ENCODE results near the gene KRTAP3-3. TPM values are rescaled to one million over a fixed set of nuclear protein-coding genes. Genes with fewer than 3 reads are reported as not detected.
"Not testable (repeated sequence)": the region's sequence is repeated elsewhere in the genome, so short reads cannot be mapped to it uniquely, and the experiment has no call there.

The KRTAP3-3 gene
- total and polyA plus RNA-seq, 2 donors (not counting 1 experiment from before 2014, with no cell fraction given) = not detected

DNA sequence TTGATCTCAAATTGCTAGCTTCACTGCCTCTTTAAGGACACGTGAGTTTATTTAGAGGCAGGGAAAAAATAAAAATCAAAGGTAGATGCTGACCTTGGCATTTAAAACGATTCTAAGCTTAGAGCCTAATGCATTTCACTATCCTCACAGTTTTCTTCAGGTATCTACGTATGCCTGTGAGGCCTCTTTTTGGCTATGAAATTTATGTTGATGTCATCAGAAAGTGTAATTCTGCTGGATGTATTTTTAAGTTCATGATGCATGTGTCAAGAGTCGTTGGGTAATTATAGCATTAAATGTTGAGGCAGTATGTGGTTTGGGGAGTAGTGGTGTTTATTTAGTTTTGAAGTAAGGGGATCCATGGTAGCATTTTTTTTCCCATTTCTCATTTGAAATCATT, 10.0 kb upstream of the KRTAP3-3 start:
- no peak for TF ChIP-seq CTCF (conservative IDR thresholded peaks at IDR 0.05 in 1 of 2, IDR thresholded peaks at IDR 0.05 in 1 of 2; ENCODE audit: low read depth in 1 of 2, low read length in 2 of 2)
- no peak for TF ChIP-seq EZH2 (IDR thresholded peaks at IDR 0.05; ENCODE audit: low read length, missing control alignments)
- no peaks in the 10 kb centered on the region for H3K9me3 ChIP-seq (ENCODE audit: control insufficient read depth, insufficient read depth, low read depth, low read length)
- H3K9ac ChIP-seq (ENCODE audit: insufficient read depth, low read length) = no peak overlapping the region
- H3K4me2 ChIP-seq (ENCODE audit: extremely low read depth, insufficient read depth, low read length) = no peak overlapping the region
- no peak overlapping the region for H2AFZ ChIP-seq (ENCODE audit: low read length)
- H3K36me3 ChIP-seq (ENCODE audit: control insufficient read depth, insufficient read depth, low read length) = no peaks in the 10 kb centered on the region
- H3K4me3 ChIP-seq (replicated peaks in 1 of 4; ENCODE audit: control extremely low read depth in 1 of 4, insufficient read depth in 1 of 4, low read depth in 3 of 4, low read length in 4 of 4) = no peak overlapping the region
- H3K4me1 ChIP-seq (ENCODE audit: control insufficient read depth, extremely low read depth, insufficient read depth, low read length) = no peaks in the 10 kb centered on the region
- no peaks in the 10 kb centered on the region for H4K20me1 ChIP-seq (ENCODE audit: control insufficient read depth, extremely low read depth, insufficient read depth, low read length)
- DNase-seq (ENCODE audit: low read depth in 2 of 2) = no peak
- H3K27ac ChIP-seq (ENCODE audit: insufficient read depth, low read length) = no peak overlapping the region
- no peaks in the 10 kb centered on the region for H3K27me3 ChIP-seq (ENCODE audit: control insufficient read depth, insufficient read depth, low read length)
- no peaks in the 10 kb centered on the region for H3K79me2 ChIP-seq (ENCODE audit: control insufficient read depth, insufficient read depth, low read length)

DNA sequence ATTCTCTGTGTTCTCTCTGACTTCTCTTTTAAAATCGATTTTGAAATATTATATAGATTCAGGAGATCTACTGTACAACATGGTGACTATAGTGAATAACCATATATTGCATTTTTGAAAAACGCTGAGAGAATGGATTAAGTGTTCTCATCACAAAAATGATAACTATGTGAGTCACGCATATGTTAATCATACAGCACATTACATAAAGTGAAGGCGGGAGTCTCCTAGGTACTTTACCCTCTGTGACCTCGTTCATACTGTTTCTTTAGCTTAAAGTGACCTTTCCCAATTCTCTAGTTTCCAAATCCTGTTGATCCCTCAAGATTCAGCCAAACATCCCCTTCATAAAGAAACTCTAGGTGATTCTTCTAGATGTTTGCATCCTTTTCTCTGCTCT, 8.8 kb upstream of the KRTAP3-3 start:
- H3K79me2 ChIP-seq (ENCODE audit: control insufficient read depth, insufficient read depth, low read length) = no peaks in the 10 kb centered on the region
- H2AFZ ChIP-seq (ENCODE audit: low read length) = no peak overlapping the region
- H3K27ac ChIP-seq (ENCODE audit: insufficient read depth, low read length) = no peak overlapping the region
- no peaks in the 10 kb centered on the region for H3K36me3 ChIP-seq (ENCODE audit: control insufficient read depth, insufficient read depth, low read length)
- peak in 1 of 2 donors; percentile 8 for DNase-seq (ENCODE audit: low read depth in 2 of 2)
- no peaks in the 10 kb centered on the region for H3K4me1 ChIP-seq (ENCODE audit: control insufficient read depth, extremely low read depth, insufficient read depth, low read length)
- H3K4me3 ChIP-seq (replicated peaks in 1 of 4; ENCODE audit: control extremely low read depth in 1 of 4, insufficient read depth in 1 of 4, low read depth in 3 of 4, low read length in 4 of 4) = no peak overlapping the region
- no peaks in the 10 kb centered on the region for H3K27me3 ChIP-seq (ENCODE audit: control insufficient read depth, insufficient read depth, low read length)
- no peak overlapping the region for H3K4me2 ChIP-seq (ENCODE audit: extremely low read depth, insufficient read depth, low read length)
- H4K20me1 ChIP-seq (ENCODE audit: control insufficient read depth, extremely low read depth, insufficient read depth, low read length) = no peaks in the 10 kb centered on the region
- no peaks in the 10 kb centered on the region for H3K9me3 ChIP-seq (ENCODE audit: control insufficient read depth, insufficient read depth, low read depth, low read length)
- TF ChIP-seq EZH2 (IDR thresholded peaks at IDR 0.05; ENCODE audit: low read length, missing control alignments) = no peak
- no peak for TF ChIP-seq CTCF (conservative IDR thresholded peaks at IDR 0.05 in 1 of 2, IDR thresholded peaks at IDR 0.05 in 1 of 2; ENCODE audit: low read depth in 1 of 2, low read length in 2 of 2)
- H3K9ac ChIP-seq (ENCODE audit: insufficient read depth, low read length) = no peak overlapping the region

GRCh38 chr17:41001795-41002194, 7.8 kb upstream of the KRTAP3-3 start:
- no peaks in the 10 kb centered on the region for H4K20me1 ChIP-seq (ENCODE audit: control insufficient read depth, extremely low read depth, insufficient read depth, low read length)
- no peaks in the 10 kb centered on the region for H3K9me3 ChIP-seq (ENCODE audit: control insufficient read depth, insufficient read depth, low read depth, low read length)
- no peak overlapping the region for H3K4me2 ChIP-seq (ENCODE audit: extremely low read depth, insufficient read depth, low read length)
- no peak overlapping the region for H3K9ac ChIP-seq (ENCODE audit: insufficient read depth, low read length)
- H3K27me3 ChIP-seq (ENCODE audit: control insufficient read depth, insufficient read depth, low read length) = no peaks in the 10 kb centered on the region
- no peak for DNase-seq (ENCODE audit: low read depth in 2 of 2)
- H2AFZ ChIP-seq (ENCODE audit: low read length) = no peak overlapping the region
- no peaks in the 10 kb centered on the region for H3K4me1 ChIP-seq (ENCODE audit: control insufficient read depth, extremely low read depth, insufficient read depth, low read length)
- H3K4me3 ChIP-seq (replicated peaks in 1 of 4; ENCODE audit: control extremely low read depth in 1 of 4, insufficient read depth in 1 of 4, low read depth in 3 of 4, low read length in 4 of 4) = no peak overlapping the region
- no peak for TF ChIP-seq CTCF (conservative IDR thresholded peaks at IDR 0.05 in 1 of 2, IDR thresholded peaks at IDR 0.05 in 1 of 2; ENCODE audit: low read depth in 1 of 2, low read length in 2 of 2)
- no peak for TF ChIP-seq EZH2 (IDR thresholded peaks at IDR 0.05; ENCODE audit: low read length, missing control alignments)
- no peaks in the 10 kb centered on the region for H3K79me2 ChIP-seq (ENCODE audit: control insufficient read depth, insufficient read depth, low read length)
- no peaks in the 10 kb centered on the region for H3K36me3 ChIP-seq (ENCODE audit: control insufficient read depth, insufficient read depth, low read length)
- H3K27ac ChIP-seq (ENCODE audit: insufficient read depth, low read length) = no peak overlapping the region

- not testable (repeated sequence) for H3K27ac ChIP-seq (ENCODE audit: insufficient read depth, low read length); H3K9ac ChIP-seq (ENCODE audit: insufficient read depth, low read length); H3K4me2 ChIP-seq (ENCODE audit: extremely low read depth, insufficient read depth, low read length); H3K36me3 ChIP-seq (ENCODE audit: control insufficient read depth, insufficient read depth, low read length); H3K27me3 ChIP-seq (ENCODE audit: control insufficient read depth, insufficient read depth, low read length); DNase-seq (ENCODE audit: low read depth in 2 of 2); H3K4me3 ChIP-seq (replicated peaks in 1 of 4; ENCODE audit: control extremely low read depth in 1 of 4, insufficient read depth in 1 of 4, low read depth in 3 of 4, low read length in 4 of 4); H3K4me1 ChIP-seq (ENCODE audit: control insufficient read depth, extremely low read depth, insufficient read depth, low read length); H4K20me1 ChIP-seq (ENCODE audit: control insufficient read depth, extremely low read depth, insufficient read depth, low read length); H2AFZ ChIP-seq (ENCODE audit: low read length); H3K9me3 ChIP-seq (ENCODE audit: control insufficient read depth, insufficient read depth, low read depth, low read length); H3K79me2 ChIP-seq (ENCODE audit: control insufficient read depth, insufficient read depth, low read length)
Observed at GRCh38 chr17:40999563-40999962, 5.6 kb upstream of the KRTAP3-3 start, which contains the start of gene KRTAP3-2. Gene KRTAP3-2, minus strand, starts transcription at chr17:40999906. Its CDS starts 53 bp downstream, at chr17:40999853.

Data from fibroblast of lung (primary cell).